G401 (cell line): ENCODE results near the gene ZMAT3. TPM values are rescaled to one million over a fixed set of nuclear protein-coding genes. Genes with fewer than 3 reads are reported as not detected.
"Not testable (repeated sequence)": the region's sequence is repeated elsewhere in the genome, so short reads cannot be mapped to it uniquely, and the experiment has no call there.

Source experiments
- DNase-seq: peaks from one replicate; pipeline ENCODE4 v3.0.0-alpha.2; 2015; ENCODE audit warnings: low spot score
- in situ Hi-C: cut with HindIII; loops from 2 replicates; pipeline ENCODE4 v1.10.0; 2016; ENCODE audit warnings: low sequenced_read_pairs, mixed read lengths
- total RNA-seq: library from RNA; depleted of rRNA; stranded (reverse); fragments of >200 nt; shearing (Covaris generic); gene quantifications from 2 replicates; pipeline ENCODE4 v1.2.3, GENCODE V29; 2014

ZMAT3 gene
- total RNA-seq, 1 experiment from 2014 or later, result 7.1 TPM

DNA sequence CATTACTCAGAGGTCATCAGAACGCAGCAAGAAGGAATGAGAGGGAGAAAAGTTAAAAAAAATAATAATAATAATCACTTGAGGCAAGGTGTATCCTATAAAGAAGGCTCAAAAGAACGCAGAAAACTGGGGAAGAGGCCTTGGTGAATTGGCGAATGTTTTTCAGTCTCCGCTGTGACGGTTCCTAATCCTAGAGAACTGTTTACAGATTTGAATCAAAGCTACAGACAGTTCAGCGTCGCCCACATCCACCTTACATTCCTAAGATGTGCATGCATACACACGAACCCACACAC is 634 bp downstream of the ZMAT3 start:
- in situ Hi-C loops, result no loop called here
- no peak for DNase-seq

DNA sequence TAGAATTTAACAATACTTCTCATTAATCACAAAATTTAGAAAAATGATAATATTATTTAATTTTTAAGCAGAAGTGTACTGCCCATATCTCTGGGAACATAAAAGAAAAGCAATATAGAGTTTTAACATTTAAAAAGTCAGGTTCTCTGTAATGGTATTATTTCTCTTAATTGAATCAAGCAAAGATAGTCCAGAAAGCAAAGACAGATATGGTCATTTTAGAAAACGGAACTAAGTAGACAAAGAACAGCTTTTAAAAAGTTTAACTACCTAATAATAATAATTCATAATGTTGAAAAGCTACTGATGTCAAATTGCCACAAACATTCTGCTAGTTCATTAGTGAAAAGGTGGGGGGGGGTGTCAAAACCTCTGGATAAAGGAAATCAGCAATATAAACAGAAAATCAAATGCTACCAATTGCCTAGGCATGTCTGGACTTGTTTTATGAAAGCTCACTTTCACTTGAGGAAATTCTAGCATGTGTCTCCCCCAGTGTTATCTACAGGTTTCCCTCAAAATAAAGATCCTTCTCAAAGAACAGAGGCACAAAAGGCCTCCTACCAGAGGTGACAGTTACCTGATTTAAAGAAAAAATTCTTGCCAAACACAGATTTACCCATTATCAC is 1.7 kb downstream of the ZMAT3 start:
- in situ Hi-C loops, result no loop called here
- no peak for DNase-seq

DNA sequence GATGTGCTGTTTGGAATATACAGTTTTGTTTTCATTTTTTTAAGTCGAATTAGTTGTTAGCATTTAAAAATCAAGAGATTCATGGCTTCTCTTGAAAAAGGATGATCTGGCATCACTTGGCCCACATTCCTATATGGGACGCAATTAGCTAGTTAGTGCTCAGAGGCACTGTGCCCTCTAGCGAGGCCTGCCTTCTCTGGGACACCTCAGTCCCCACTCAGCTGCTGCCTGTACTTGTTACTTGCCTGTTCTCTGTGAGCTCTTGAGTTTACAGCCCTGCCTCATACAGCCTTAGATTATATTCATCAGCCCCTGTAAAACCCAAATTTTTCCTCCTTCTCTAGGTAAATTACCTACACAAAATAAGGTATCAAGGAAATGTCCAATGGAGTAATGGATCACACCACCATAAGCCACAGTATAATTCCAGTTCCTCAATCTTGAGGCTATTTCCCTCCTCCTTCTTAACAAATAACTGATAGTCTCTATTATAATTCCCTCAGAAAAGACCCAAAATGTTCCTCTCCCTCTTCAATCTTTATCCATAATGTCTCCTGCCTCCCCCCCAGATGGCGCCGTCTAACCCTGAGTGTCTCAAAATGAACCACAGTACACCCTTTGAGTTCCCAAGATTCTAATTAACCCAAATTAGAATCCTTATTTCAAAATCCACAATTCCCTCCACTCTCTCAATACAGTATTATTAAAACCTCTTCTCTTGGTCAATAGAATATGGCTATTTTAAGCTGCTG is 2.7 kb downstream of the ZMAT3 start:
- DNase-seq, result no peak
- in situ Hi-C loops, result no loop called here

DNA sequence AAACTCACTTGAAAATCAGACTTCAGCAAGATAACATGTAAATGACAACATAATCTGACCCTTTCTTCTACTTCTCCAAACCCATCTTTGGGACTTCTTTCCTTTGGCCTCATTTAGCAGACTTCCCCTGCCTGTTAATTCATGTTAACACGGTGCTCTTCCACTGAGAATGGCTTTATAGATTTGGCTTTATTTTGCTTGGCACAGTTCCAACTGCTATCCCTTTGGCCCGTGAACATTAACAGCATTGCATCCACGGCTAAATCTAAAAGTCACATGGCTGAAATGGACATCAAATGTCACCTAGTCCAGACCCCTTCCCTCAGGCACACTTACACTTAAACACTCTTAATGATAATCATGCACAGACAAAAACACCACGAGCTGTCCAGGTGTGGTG is 3.8 kb downstream of the ZMAT3 start:
- in situ Hi-C loops, result no loop called here
- no peak for DNase-seq

DNA sequence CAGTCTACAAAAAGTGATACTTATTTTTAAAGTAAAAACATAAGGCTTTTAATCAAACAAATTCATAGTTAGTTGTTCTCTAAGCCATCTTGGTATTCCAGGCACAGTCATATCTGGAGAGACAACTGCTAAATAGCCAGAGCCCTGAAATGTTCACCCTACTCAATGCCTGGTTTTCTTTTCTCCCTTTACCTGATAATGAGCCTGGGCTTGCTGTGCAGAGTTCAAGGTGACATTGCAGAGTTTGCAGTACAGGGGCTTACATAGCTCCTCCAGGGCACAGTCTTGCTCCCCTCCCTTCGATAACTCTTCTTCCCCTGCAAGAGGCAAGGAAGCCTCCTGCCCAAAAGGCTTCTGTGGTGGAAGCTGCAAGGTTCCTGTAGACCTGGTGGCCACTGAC is 4.3 kb downstream of the ZMAT3 start:
- DNase-seq, result no peak
- in situ Hi-C loops, result no loop called here

DNA sequence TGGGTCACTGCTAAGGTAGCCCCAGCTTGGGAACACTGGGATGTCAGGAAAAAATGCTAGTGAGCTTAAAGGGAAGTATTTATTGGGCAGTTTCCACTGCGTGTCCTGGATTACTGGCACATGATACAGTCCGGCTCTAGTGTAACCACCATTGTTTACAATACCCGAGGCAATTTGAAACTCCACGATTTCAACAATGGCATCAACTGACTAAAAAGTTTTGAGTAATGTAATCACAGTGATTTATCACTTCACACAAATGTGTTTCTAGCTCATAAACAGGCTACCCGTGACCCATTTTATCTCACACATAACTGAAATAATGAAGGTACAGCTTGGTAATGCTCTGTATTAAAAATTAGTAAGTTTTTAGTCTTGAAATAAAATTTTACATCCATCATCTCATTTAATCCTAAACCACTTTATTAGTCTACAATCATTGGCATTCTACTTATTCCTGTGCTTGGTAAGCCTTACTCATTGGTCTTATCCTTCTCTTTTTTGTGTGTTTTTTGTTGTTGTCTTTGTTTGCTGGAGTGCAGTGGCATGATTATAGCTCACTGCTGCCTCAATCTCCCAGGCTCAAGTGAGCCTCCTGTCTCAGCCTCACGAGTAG is 7.6 kb downstream of the ZMAT3 start:
- DNase-seq, result no peak
- in situ Hi-C loops, result no loop called here

DNA sequence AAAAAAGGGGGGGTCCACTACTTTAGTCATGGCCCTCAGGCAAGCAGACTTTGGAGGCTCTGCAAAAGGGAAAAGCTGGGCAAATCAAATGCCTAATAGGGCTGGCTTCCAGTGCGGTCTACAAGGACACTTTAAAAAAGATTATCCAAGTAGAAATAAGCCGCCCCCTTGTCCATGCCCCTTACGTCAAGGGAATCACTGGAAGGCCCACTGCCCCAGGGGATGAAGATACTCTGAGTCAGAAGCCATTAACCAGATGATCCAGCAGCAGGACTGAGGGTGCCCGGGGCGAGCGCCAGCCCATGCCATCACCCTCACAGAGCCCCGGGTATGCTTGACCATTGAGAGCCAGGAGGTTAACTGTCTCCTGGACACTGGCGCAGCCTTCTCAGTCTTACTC is 15.3 kb downstream of the ZMAT3 start:
- no peak for DNase-seq
- in situ Hi-C loops, result no loop called here

DNA sequence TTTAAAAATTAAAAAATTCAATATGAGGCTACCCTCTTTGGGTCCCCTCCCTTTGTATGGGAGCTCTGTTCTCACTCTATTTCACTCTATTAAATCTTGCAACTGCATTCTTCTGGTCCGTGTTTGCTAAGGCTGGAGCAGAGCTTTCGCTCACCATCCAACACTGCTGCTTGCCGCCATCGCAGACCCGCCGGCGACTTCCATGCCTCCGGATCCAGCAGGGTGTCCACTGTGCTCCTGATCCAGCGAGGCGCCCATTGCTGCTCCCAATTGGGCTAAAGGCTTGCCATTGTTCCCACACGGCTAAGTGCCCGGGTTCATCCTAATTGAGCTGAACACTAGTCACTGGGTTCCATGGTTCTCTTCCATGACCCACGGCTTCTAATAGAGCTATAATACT is 17.0 kb downstream of the ZMAT3 start:
- in situ Hi-C loops, DNase-seq: not testable (repeated sequence)

DNA sequence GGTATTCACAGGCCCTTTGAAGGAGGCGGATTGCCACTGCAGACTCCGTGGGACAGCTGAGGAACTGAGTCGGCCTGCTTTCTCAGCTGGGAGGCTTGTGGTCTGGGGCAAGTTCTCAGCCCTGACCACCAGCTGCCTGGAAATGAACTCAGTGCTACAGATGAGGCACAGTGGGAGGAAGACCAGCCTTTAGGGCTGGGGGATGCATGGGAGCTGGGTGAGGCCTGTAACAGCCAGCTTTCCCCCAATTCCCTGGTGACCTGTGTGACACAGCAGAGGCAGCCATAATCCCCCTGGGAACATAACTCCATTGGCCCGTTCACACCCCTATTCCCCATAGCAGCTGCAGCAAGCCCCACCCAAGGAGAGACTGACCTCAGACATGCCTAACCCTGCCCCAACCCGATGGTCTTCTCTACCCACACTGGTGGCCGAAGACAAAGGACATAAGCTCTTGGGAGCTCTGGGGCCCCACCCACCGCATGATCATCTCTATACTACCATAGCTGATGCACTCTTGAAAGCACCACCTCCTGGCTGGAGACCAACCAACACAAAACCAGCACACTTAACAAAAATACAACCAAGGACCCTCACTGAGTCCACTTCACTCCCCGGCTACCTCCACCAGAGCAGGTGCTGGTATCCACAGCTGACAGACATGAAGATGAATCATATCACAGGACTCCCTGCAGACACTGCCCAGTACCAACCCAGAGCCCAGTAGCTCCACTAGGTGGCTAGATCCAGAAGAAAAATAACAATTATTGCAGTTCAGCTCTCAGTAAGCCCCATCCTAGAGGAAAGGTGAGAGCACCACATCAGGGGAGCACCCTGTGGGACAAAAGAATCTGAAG is 24.9 kb downstream of the ZMAT3 start:
- in situ Hi-C loops, result no loop called here
- no peak for DNase-seq

DNA sequence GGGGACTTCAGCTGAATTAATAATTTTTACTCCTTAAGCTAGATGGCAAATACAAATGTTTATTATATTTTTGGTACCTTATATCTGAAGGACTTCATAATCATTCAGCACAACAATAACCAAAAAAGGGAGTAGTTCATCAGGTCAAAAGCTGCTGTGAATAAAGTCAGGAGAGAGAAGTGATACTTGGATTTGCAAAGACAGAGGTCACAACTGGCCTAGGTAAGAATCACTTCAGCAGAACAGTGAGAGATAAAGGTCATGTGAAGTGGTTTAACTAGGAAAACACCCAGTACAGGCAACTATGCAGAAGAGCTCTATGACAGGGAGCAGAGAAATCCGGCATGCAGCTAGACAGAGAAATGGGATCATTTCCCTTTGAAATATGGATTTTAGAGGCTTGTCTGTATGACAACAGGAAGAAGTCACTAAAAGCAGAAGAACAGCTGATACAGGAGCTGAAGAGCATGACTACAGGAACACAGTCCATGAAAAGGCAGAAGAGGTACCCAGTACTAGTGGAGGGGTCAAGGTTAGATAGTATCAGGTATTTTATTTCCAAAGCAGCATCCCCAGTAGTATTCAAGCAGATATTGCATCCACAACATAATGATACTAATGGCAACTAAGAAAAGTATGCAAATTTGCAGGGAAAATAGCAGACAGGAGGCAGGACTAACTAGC is 25.7 kb downstream of the ZMAT3 start:
- DNase-seq, result no peak
- in situ Hi-C loops, result no loop called here

DNA sequence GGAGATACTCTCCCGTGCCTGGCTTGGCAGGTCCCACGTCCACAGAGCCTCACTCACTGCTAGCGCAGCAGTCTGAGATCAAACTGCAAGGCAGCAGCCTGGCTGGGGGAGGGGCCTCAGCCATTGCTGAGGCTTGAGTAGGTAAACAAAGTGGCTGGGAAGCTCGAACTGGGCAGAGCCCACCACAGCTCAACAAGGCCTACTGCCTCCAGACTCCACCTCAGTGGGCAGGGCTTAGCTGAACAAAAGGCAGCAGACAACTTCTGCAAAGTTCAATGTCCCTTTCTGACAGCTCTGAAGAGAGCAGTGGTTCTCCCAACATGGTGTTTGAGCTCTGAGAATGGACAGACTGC is 32.7 kb downstream of the ZMAT3 start:
- in situ Hi-C loops, DNase-seq: not testable (repeated sequence)

DNA sequence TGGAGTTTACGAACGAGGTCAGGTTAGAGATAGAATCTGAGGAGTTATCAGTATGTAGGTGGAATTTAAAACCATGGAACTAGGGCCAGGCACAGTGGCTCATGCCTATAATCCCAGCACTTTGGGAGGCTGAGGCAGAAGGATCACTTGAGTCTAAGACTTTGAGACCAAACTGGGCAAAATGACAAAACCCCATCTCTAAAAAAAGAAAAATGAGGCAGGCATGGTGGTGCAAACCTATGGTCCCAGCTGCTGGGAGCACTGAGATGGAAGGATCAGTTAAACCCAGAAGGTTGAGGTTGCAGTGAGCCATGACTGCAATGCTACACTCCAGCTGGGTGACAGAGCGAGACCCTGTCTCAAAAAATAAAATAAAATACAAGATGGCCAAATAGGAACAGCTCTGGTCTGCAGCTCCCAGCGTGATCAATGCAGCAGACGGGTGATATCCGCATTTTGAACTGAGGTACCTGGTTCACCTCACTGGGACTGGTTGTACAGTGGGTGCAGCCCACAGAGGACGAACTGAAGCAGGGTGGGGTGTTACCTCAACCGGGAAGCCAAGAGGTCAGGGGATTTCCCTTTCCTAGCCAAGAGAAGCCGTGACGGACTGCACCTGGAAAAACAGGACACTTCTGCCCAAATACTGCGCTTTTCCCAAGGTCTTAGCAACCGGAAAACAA is 33.3 kb downstream of the ZMAT3 start:
- in situ Hi-C loops, result no loop called here
- DNase-seq, result no peak

DNA sequence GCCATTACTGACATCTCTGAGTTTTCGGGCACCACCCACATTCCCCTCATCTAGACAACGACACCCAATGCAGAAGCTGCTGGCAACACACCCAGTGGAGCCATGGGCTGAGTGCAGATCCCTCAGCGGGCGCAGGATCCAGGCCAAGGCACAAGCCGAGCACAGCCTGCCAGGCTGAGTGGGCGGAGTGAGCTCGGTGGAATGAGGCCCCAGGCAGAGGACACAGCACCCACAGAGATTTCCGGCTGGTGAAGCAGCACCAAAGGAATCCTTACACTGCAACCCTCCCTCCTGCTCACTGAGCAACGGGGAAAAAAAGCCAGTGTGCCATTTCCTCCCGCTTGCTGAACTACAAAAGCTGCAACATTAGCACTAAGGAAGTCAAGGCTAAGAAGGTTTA is 34.3 kb downstream of the ZMAT3 start:
- DNase-seq, result peak; percentile 52
- in situ Hi-C loops, result no loop called here

DNA sequence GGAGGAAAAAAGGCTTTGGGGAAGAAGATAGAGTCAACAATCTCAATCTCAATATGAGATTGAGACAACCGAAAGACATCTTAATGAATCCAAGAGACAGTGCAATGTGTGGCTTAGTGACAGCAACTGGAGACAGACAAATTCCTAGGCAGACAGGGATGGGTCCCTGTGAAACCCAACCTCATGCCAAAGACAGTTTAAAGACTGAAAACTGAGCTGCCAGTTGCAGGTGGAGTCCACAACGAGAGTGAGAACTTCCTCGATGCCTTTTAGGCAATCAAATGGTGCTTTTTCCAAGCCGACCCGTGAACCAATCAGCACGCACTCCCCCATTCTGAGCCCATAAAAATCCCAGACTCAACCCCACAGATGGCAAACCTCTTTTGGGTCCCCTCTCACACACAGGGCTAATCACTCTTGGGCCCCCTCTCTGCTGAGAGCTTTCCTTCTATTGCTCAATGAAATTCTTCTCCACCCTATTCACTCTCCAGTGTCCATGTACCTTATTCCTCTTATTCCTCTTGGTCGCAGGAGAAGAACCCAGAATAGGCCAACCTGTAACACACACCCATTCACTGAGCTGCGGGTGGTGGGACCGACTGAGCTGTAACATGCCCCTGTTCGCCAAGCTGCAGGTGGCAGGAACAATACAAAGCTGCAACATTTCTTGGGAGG is 34.8 kb downstream of the ZMAT3 start:
- in situ Hi-C loops, result no loop called here

DNA sequence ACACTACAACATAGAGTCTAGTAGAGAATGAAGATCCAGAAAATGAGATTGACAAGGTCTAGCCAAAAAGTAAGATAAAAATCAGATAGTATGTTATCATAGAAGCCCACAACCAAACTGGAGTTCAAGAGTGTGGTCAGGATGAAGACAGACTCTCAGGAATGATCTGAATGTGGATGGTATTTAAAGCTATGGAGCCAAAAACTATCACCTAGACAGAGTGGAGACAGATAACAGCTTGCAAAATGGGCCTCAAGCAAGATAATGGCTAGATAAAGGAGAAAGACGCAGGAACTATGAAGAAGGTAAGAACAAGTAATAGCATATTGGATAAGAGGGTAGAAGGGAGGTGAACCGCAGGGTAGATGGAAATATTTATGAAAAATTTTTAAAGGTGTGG is 35.4 kb downstream of the ZMAT3 start:
- DNase-seq, result no peak
- in situ Hi-C loops, result no loop called here

More for the DNA sequence above, 34.8 kb downstream of the ZMAT3 start:
- no peak for DNase-seq

DNA sequence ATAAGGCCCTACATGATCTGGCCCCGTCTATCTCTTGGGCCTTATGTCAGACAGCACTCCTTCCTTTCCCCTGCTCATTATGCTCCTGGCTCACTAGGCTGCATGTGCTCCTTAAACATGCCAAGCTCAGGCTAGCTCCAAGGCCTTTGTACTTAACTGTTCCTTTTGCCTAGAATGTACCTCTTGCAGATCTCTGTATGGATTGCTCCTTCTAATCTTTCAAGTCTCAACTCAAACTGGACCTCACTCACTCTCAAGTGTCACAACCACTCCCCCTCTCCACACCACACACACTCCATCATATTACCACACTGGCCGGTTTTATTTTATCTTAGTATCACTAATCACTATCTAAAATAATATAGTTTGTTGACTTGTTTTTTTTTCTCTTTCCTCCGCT is 36.4 kb downstream of the ZMAT3 start:
- in situ Hi-C loops, result no loop called here
- DNase-seq, result no peak

DNA sequence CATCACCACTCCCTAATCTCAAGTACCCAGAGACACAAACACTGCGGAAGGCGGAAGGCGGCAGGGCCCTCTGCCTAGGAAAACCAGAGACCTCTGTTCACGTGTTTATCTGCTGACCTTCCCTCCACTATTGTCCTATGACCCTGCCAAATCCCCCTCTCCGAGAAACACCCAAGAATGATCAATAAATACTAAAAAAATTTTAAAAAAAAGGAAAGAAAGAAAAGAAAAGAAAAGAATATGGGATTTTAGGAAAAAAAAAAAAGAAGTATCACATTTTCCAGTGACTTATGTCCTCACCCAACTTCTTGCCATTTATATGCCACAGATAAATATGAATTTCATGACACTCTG is 38.3 kb downstream of the ZMAT3 start:
- in situ Hi-C loops, DNase-seq: not testable (repeated sequence)

DNA sequence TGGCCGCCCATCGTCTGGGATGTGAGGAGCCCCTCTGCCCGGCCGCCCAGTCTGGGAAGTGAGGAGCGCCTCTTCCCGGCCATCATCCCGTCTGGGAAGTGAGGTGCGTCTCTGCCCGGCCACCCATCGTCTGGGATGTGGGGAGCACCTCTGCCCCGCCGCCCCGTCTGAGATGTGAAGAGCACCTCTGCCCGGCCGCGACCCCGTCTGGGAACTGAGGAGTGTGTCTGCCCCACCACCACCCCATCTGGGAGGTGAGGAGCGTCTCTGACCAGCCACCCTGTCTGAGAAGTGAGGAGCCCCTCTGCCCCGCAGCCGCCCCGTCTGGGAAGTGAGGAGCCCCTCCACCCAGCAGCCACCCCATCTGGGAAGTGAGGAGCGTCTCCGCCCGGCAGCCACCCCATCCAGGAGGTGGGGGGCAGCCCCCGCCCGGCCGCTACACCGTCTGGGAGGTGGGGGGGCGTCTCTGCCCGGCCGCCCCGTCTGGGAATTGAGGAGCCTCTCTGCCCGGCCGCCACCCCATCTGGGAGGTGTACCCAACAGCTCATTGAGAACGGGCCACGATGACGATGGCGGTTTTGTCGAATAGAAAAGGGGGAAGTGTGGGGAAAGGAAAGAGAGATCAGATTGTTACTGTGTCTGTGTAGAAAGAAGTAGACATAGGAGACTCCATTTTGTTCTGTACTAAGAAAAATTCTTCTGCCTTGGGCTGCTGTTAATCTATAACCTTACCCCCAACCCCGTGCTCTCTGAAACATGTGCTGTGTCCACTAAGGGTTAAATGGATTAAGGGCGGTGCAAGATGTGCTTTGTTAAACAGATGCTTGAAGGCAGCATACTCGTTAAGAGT is 38.9 kb downstream of the ZMAT3 start:
- DNase-seq, in situ Hi-C loops: not testable (repeated sequence)
